Nephron progenitor cell (in vitro differentiated cells): Measurements from ENCODE around the gene ZFR2.

ENCODE experiments used
- DNase-seq: peaks from one replicate; pipeline ENCODE4 v3.0.0; 2021
- H3K27ac Mint-ChIP-seq: 2 replicates; pipeline ENCODE4 v1.8.0; 2021; ENCODE audit warnings: mild to moderate bottlenecking, moderate library complexity, mixed read lengths
- H3K27me3 Mint-ChIP-seq: 2 replicates; pipeline ENCODE4 v1.8.0; 2021; ENCODE audit warnings: mild to moderate bottlenecking, low read depth, mixed read lengths; ENCODE audit not compliant: poor library complexity
- H3K36me3 Mint-ChIP-seq: 2 replicates; pipeline ENCODE4 v1.8.0; 2021; ENCODE audit warnings: low read depth, mixed read lengths
- H3K4me1 Mint-ChIP-seq: 2 replicates; pipeline ENCODE4 v1.8.0; 2021; ENCODE audit warnings: mixed read lengths
- H3K4me3 Mint-ChIP-seq: 2 replicates; pipeline ENCODE4 v1.8.0; 2021; ENCODE audit warnings: mild to moderate bottlenecking, moderate library complexity, mixed read lengths
- H3K9me3 Mint-ChIP-seq: 2 replicates; pipeline ENCODE4 v1.8.0; 2021; ENCODE audit warnings: mild to moderate bottlenecking, moderate library complexity, mixed read lengths
- CTCF ChIP-seq: fragments of 200-600 bp; sonication (generic); IDR thresholded peaks from 2 replicates; pipeline ENCODE4 v1.5.0; 2021; ENCODE audit warnings: antibody characterized with exemption

Gene ZFR2

DNA sequence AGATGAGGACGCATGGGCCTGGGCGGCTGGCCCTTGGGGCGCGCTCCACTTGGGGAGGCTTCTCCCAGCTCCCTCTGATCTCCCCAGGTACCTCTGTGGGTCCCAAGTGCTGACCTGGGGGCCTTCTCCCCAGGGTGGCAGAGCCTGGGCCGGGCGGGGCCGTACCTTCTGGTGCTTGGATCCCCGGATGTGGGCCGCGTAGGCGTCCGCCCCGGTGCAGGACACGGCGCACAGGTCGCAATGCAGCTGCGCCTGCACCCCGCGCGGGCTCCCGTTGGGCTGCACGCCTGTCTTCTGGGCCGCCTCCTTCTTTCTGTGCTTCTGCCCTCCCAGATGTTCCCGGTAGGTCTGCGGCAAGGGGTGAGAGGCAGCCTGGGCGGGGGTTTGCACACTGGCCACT, 41.5 kb downstream of the ZFR2 start:
- Mint-ChIP-seq H3K27me3 (peaks cover 8% of the 10 kb centered on the region), H3K9me3 (no peaks in the 10 kb centered on the region), H3K27ac (no peak overlapping the region), H3K4me1 (peaks cover 23% of the 10 kb centered on the region), H3K36me3 (no peaks in the 10 kb centered on the region), H3K4me3 (no peak overlapping the region)
- TF ChIP-seq CTCF, result no peak
- DNase-seq, result no peak

DNA sequence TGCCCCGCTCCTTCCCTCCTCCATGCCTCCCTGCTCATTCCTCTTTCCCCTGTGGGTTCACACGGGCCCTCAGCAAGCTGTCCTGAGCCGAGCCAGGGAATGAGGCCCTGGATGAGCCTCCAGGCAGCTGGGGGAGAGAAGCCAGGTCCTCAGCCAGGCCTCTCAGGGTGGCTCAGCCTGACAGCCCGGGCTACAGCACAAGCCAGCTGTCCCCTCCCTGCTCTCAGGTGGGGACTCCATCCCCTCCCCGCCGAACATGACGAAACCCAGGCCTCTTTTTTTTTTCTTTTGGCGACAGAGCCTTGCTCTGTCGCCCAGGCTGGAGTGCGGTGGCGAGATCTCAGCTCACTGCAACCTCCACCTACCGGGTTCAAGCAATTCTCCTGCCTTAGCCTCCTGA, 42.7 kb downstream of the ZFR2 start:
- H3K9me3 Mint-ChIP-seq, result no peaks in the 10 kb centered on the region
- H3K4me1 Mint-ChIP-seq, result peaks cover 23% of the 10 kb centered on the region
- no peak for DNase-seq
- H3K27ac Mint-ChIP-seq, result no peak overlapping the region
- H3K27me3 Mint-ChIP-seq, result peaks cover 8% of the 10 kb centered on the region
- no peaks in the 10 kb centered on the region for H3K36me3 Mint-ChIP-seq
- TF ChIP-seq CTCF, result no peak
- H3K4me3 Mint-ChIP-seq, result no peak overlapping the region

DNA sequence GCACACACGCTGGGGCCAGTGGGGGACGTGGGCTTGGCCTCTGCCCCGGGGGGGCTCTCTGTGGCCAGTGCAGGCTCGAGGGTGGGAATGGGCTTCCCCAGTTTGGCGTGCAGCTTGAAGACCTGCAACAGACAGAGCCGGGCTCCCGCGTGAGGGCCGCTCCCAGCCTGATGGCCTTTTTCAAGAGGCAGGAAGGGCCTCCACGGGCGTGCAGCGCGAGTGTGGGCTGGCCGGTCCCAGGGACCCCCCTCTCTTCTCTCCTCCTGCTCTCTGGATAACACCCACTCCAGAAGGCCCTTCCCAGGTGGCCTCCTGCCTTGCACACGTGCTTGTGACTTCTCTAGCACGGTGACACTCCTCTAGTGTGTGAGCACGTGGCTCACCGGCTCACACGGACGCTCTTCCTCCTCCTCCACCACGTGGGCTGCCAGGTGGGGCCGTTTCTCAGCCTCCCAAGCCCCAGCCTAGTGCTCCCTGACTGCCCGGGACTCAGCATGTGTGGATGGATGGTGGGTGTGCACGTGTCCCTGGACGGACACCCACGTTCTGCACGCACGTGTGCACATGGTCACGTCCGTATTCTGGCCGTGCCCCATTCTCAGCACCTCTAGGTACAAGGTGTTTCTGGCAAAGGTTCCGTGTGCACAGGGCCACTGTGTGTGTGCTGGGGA, 43.4 kb downstream of the ZFR2 start:
- no peaks in the 10 kb centered on the region for H3K9me3 Mint-ChIP-seq
- no peaks in the 10 kb centered on the region for H3K36me3 Mint-ChIP-seq
- peaks cover 8% of the 10 kb centered on the region for H3K27me3 Mint-ChIP-seq
- no peak for TF ChIP-seq CTCF
- no peak overlapping the region for H3K27ac Mint-ChIP-seq
- no peak overlapping the region for H3K4me3 Mint-ChIP-seq
- H3K4me1 Mint-ChIP-seq, result peaks cover 16% of the 10 kb centered on the region
- no peak for DNase-seq

GRCh38 chr19:3823350-3823713, 45.5 kb downstream of the ZFR2 start:
- no peak overlapping the region for H3K4me3 Mint-ChIP-seq
- no peaks in the 10 kb centered on the region for H3K36me3 Mint-ChIP-seq
- H3K27ac Mint-ChIP-seq, result no peak overlapping the region
- H3K9me3 Mint-ChIP-seq, result no peaks in the 10 kb centered on the region
- TF ChIP-seq CTCF, result no peak
- no peak for DNase-seq
- peaks cover 14% of the 10 kb centered on the region for H3K4me1 Mint-ChIP-seq
- H3K27me3 Mint-ChIP-seq, result peaks cover 3% of the 10 kb centered on the region

DNA sequence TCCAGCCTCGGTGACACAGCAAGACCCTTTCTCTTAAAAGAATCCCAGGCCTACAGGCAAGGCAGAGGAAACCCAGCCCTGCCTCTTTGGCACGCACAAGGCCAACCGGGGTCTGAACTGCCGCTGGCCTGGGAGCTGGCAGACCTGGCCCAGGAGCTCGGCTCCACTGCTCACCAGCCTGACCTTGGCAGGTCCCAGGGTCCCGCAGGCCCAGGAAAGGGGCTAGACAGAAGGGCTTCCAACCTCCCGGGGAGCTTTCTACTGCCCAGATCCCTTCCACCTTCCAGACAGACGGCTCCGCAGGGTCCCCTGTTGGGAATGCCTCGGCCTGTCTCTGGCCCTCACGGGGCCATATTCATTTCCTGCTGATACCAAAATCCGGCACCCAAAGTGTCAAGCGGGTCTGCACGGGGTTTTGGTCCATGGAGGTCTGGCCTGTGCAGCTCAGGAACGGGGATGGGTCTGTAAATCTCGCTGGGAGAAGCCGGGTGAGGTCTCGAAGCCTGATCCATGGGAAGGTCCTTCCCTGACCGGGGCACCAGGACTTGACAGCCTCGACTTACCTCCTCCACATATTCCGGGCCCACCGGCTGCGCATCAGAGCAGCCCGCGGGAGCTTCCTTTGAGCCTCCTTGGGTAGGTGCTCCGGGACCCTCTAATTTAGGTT, 46.0 kb downstream of the ZFR2 start:
- Mint-ChIP-seq H3K9me3 (no peaks in the 10 kb centered on the region), H3K27ac (no peak overlapping the region), H3K36me3 (no peaks in the 10 kb centered on the region), H3K4me1 (peaks cover 17% of the 10 kb centered on the region), H3K4me3 (no peak overlapping the region), H3K27me3 (peaks cover 3% of the 10 kb centered on the region)
- no peak for TF ChIP-seq CTCF
- DNase-seq, result no peak

DNA sequence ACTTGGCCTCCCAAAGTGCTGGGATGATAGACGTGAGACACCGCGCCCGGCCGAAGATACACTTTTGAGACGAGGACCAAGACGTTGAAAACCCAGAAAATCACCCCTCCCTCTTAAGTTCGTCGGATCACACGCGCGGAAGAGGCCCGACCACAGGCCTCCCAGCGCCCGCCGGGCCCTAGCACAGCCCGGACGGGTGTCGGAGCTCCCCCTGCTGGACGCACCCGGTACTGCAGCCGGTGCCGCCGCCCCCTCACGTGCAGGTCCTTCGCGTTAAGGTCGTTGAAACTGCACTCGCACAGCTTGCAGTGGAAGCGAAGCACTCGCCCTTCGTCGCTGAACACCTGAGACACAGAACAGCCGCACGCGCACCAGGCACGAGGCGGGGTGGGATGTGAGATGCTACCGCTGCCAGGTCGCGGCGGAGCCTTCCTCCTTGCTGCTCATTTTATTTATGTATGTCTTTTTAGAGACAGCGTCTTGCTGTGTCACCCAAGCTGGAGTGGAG, 46.9 kb downstream of the ZFR2 start:
- DNase-seq, result peak; percentile 87
- Mint-ChIP-seq H3K9me3 (no peaks in the 10 kb centered on the region), H3K27me3 (peaks cover 3% of the 10 kb centered on the region), H3K27ac (no peak overlapping the region), H3K36me3 (no peaks in the 10 kb centered on the region), H3K4me3 (no peak overlapping the region), H3K4me1 (peaks cover 20% of the 10 kb centered on the region)
- TF ChIP-seq CTCF, result peak; percentile 98
